HL-60/S4 (cell line): ENCODE measurements around the gene SEC23A.

Experiments
- in situ Hi-C: fragments of 300-500 bp; cut with MboI; formaldehyde crosslinking; loops from 2 replicates; pipeline ENCODE4 v1.14.3; 2022; ENCODE audit warnings: low sequenced_read_pairs

Gene SEC23A

DNA sequence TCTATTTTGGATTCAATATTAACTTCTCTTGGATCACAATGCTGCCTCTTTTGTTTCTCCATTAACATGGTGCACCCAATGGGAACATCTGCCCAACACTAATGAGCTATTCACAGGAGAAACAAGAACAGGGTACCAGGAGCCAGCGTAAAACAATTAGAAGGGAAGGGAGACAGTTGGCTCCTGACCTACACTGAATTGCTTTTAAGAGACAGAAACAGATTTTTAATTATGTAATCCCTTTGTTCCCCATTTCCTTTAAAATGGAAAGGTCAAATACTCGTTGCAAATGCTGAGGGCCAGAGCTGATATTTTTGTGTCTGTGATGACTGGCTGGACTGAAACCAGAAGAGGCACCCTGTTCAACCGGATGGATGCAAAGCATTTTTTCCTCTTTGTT, 108.3 kb downstream of the SEC23A start:
- in situ Hi-C loops, result no loop called here

DNA sequence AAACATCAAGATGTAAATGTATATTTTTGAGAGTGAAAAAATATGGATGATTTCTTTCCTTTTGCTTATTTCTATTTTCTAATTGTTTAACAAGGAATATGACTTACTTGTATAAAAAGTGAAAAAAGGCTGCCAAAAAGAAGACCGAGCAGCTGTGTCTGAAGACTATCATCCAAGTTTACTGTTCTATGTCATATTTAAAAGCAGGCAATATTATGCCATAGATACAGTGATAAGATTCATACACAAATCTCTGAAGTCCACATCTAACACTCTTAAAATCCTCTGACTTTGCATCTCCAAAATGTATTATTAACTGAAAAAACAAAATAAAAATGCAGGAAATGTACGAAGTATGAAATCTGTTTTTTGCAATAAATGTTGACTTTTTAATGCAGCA, 109.1 kb downstream of the SEC23A start:
- in situ Hi-C loops, result no loop called here

DNA sequence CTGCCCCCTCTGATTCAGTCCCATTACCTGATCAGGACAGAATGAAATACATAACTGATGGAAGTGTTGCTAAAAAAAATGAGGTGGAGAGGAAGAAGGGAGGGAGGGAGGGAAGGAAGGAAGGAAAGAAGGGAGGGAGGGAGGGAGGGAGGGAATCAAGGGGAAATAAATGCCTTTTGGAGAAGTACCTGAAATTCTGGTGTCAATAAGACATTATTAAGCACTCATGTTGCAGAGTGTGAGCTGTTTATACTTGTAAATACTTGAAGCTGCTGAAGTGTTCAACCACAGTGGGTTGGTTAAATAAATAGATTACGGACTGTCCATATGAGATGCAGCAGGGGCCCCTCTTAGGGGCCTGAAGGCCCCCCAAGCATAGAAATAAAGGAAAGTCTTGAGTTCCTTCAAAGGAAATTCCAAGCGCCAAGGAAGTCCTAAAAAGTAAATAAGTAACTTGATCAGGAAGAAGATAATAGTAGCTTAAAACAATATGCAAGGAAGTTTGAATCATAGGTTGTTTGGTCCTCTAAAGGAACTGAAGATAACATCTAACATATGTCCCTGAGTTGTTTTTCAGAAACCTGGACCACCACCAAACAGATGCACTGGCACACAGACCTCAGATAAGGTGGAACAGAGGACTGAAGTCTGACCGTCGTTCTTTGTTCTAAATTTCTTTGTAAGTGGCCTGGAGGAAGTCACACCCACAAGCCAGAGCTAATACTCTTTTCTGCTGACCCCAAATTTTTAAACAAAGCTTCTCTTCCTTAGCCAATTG, 110.8 kb downstream of the SEC23A start:
- in situ Hi-C loops, result no loop called here

DNA sequence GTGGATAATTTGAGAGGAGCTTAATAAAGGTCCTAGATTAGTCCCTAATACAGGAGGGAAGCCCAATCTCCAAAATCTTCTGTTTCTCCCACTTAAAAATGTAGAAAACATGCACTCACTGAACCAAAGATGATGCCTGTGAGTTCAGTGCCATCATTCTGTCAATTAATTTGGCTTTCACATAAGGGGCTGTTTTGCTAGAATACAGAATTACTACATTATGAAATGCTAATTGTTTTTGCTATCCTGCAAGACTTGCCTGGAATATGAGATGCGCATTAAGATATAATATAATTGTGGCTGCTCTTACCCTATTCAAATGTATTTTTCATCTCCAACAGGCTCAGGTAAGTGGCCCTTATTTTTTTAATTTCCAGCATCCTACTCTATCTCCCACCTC, 111.7 kb downstream of the SEC23A start:
- in situ Hi-C loops, result no loop called here

DNA sequence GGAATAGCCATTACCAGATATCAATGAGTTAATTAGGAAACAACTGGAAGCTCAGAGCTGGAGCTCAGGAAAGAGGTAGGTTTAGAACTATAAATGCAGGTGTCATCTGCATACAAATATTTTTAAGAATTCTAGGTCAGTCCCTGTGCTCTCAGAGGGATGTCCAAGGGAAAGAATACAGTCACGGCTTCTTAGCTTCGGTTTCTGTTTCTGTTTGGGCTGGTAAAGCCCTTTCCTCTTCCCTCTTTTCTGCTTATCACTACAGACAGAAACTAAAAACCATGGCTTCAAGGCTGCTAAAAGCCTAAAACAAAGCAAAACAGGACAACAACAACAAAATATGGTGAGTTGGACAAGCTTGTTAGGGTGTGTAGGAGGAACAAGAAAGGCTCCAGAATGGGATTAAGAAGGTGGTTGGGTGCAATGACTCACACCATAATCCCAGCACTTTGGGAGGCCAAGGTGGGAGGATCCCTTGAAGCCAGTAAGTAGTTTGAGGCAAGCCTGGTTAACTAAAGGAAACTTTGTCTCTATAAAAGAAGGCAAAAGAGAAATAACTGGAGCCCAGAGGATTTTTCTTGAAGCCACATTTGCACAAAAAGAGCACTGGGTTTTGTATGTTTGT, 113.0 kb downstream of the SEC23A start:
- in situ Hi-C loops, result no loop called here

DNA sequence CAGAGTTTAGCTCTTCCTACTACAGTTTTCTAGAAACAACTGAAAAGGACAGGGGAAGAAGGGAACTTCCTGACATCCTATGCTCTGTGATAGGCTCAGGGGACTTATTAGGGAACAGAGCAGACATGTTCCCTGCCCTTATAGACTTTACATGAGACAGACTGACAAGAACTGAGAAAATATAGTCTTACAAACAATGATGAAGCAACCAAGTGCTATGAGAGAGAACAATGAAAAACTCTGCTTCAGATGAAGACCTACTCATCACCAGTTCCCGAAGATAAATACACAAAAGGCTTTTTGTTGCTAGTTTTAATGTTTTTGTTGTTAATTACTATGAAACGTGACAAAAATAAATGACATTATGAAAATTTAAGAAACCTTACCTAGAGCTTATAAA, 115.3 kb downstream of the SEC23A start:
- in situ Hi-C loops, result no loop called here

DNA sequence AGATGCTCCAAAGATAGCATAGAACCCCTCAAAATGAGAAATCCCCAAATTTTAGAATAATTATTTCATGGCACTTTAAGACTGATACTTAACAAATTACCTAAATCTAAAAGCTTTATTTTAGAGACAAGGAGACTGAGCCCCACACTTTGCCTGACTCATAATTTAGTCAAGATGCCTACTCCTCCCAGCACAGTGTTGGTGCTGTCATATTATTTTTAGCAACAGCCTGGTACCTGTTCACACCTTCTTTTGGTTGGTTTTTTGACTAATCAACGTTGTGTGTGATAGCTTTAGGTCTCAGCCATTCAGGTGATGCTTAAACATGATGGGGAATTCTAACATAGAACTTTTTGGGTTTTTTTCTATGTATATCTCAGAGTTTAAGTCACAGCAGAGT, 120.2 kb downstream of the SEC23A start:
- in situ Hi-C loops, result no loop called here

DNA sequence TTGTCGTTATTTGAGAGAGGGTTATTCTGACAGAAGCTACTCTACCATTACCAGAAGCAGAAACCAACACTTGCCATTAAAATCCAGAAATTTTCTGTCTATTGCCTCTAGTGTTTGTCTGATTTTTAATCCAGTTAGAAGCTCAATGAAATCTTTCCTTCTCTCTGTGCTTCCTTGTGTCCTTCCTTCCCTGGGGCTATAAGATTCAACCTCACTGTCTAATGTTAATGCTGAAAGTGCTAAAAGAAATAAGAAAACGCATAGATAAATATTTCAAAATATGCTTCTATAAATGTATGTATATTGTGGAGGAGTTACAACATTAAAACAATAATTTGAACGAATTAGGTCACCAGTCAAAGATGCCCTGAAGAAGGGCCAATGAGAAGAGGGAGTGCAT, 120.8 kb downstream of the SEC23A start:
- in situ Hi-C loops, result no loop called here
